ENCODE data around the gene CDK14. TPM values are rescaled to one million over a fixed set of nuclear protein-coding genes. Genes with fewer than 3 reads are reported as not detected.

CDK14 gene
- total RNA-seq, 1 donor, result 11.1 TPM

- Histone ChIP-seq H3K27me3 (ENCODE audit: insufficient read depth, low read length) (no peaks in the 10 kb centered on the region), H3K9me3 (ENCODE audit: low read depth, low read length) (no peaks in the 10 kb centered on the region), H3K4me3 (ENCODE audit: low read length) (no peak overlapping the region), H3K4me1 (ENCODE audit: insufficient read depth, low read length) (no peaks in the 10 kb centered on the region)
Measured at GRCh38 chr7:90839727-90840291, 243.7 kb downstream of the CDK14 start.

GRCh38 chr7:90841759-90842429, 245.8 kb downstream of the CDK14 start:
- Histone ChIP-seq H3K9me3 (ENCODE audit: low read depth, low read length) (no peaks in the 10 kb centered on the region), H3K27me3 (ENCODE audit: insufficient read depth, low read length) (no peaks in the 10 kb centered on the region), H3K4me3 (ENCODE audit: low read length) (no peak overlapping the region), H3K4me1 (ENCODE audit: insufficient read depth, low read length) (no peaks in the 10 kb centered on the region)

- Histone ChIP-seq H3K9me3 (ENCODE audit: low read depth, low read length) (no peaks in the 10 kb centered on the region), H3K4me3 (ENCODE audit: low read length) (no peak overlapping the region), H3K27me3 (ENCODE audit: insufficient read depth, low read length) (no peaks in the 10 kb centered on the region), H3K4me1 (ENCODE audit: insufficient read depth, low read length) (no peaks in the 10 kb centered on the region)
Measured at GRCh38 chr7:90842430-90842788, 246.3 kb downstream of the CDK14 start.

GRCh38 chr7:90843472-90843871, 247.4 kb downstream of the CDK14 start:
- Histone ChIP-seq H3K4me3 (ENCODE audit: low read length) (no peak overlapping the region), H3K4me1 (ENCODE audit: insufficient read depth, low read length) (no peaks in the 10 kb centered on the region), H3K9me3 (ENCODE audit: low read depth, low read length) (no peaks in the 10 kb centered on the region), H3K27me3 (ENCODE audit: insufficient read depth, low read length) (no peaks in the 10 kb centered on the region)

GRCh38 chr7:90844421-90844820, 248.3 kb downstream of the CDK14 start:
- Histone ChIP-seq H3K9me3 (ENCODE audit: low read depth, low read length) (no peaks in the 10 kb centered on the region), H3K27me3 (ENCODE audit: insufficient read depth, low read length) (no peaks in the 10 kb centered on the region), H3K4me1 (ENCODE audit: insufficient read depth, low read length) (no peaks in the 10 kb centered on the region), H3K4me3 (ENCODE audit: low read length) (no peak overlapping the region)

- no peaks in the 10 kb centered on the region for H3K27me3 ChIP-seq (ENCODE audit: insufficient read depth, low read length)
- H3K4me1 ChIP-seq (ENCODE audit: insufficient read depth, low read length), result no peaks in the 10 kb centered on the region
- H3K4me3 ChIP-seq (ENCODE audit: low read length), result no peak overlapping the region
- no peaks in the 10 kb centered on the region for H3K9me3 ChIP-seq (ENCODE audit: low read depth, low read length)
Measured at GRCh38 chr7:90846192-90846591, 250.1 kb downstream of the CDK14 start.

- no peak overlapping the region for H3K4me3 ChIP-seq (ENCODE audit: low read length)
- H3K4me1 ChIP-seq (ENCODE audit: insufficient read depth, low read length), result no peaks in the 10 kb centered on the region
- no peaks in the 10 kb centered on the region for H3K9me3 ChIP-seq (ENCODE audit: low read depth, low read length)
- no peaks in the 10 kb centered on the region for H3K27me3 ChIP-seq (ENCODE audit: insufficient read depth, low read length)
Measured at GRCh38 chr7:90850066-90850465, 253.9 kb downstream of the CDK14 start.

- Histone ChIP-seq H3K27me3 (ENCODE audit: insufficient read depth, low read length) (no peaks in the 10 kb centered on the region), H3K4me1 (ENCODE audit: insufficient read depth, low read length) (no peaks in the 10 kb centered on the region), H3K4me3 (ENCODE audit: low read length) (no peak overlapping the region), H3K9me3 (ENCODE audit: low read depth, low read length) (no peaks in the 10 kb centered on the region)
Measured at GRCh38 chr7:90850471-90850870, 254.3 kb downstream of the CDK14 start.

- Histone ChIP-seq H3K4me1 (ENCODE audit: insufficient read depth, low read length) (no peaks in the 10 kb centered on the region), H3K9me3 (ENCODE audit: low read depth, low read length) (no peaks in the 10 kb centered on the region), H3K4me3 (ENCODE audit: low read length) (no peak overlapping the region), H3K27me3 (ENCODE audit: insufficient read depth, low read length) (no peaks in the 10 kb centered on the region)
Measured at GRCh38 chr7:90853205-90853604, 257.1 kb downstream of the CDK14 start.

GRCh38 chr7:90856351-90857070, 260.4 kb downstream of the CDK14 start:
- Histone ChIP-seq H3K4me3 (ENCODE audit: low read length) (no peak overlapping the region), H3K27me3 (ENCODE audit: insufficient read depth, low read length) (no peaks in the 10 kb centered on the region), H3K4me1 (ENCODE audit: insufficient read depth, low read length) (no peaks in the 10 kb centered on the region), H3K9me3 (ENCODE audit: low read depth, low read length) (no peaks in the 10 kb centered on the region)

GRCh38 chr7:90857603-90858002, 261.5 kb downstream of the CDK14 start:
- Histone ChIP-seq H3K4me1 (ENCODE audit: insufficient read depth, low read length) (no peaks in the 10 kb centered on the region), H3K27me3 (ENCODE audit: insufficient read depth, low read length) (no peaks in the 10 kb centered on the region), H3K9me3 (ENCODE audit: low read depth, low read length) (no peaks in the 10 kb centered on the region), H3K4me3 (ENCODE audit: low read length) (no peak overlapping the region)

- H3K4me1 ChIP-seq (ENCODE audit: insufficient read depth, low read length), result no peaks in the 10 kb centered on the region
- H3K4me3 ChIP-seq (ENCODE audit: low read length), result no peak overlapping the region
- H3K27me3 ChIP-seq (ENCODE audit: insufficient read depth, low read length), result no peaks in the 10 kb centered on the region
- H3K9me3 ChIP-seq (ENCODE audit: low read depth, low read length), result no peaks in the 10 kb centered on the region
Measured at GRCh38 chr7:90858546-90858945, 262.4 kb downstream of the CDK14 start.

GRCh38 chr7:90859521-90859920, 263.4 kb downstream of the CDK14 start:
- no peaks in the 10 kb centered on the region for H3K9me3 ChIP-seq (ENCODE audit: low read depth, low read length)

GRCh38 chr7:90864088-90864487, 268.0 kb downstream of the CDK14 start:
- Histone ChIP-seq H3K4me3 (ENCODE audit: low read length) (no peak overlapping the region), H3K9me3 (ENCODE audit: low read depth, low read length) (no peaks in the 10 kb centered on the region), H3K4me1 (ENCODE audit: insufficient read depth, low read length) (no peaks in the 10 kb centered on the region), H3K27me3 (ENCODE audit: insufficient read depth, low read length) (no peaks in the 10 kb centered on the region)

More at GRCh38 chr7:90859521-90859920, 263.4 kb downstream of the CDK14 start:
- no peak overlapping the region for H3K4me3 ChIP-seq (ENCODE audit: low read length)
- no peaks in the 10 kb centered on the region for H3K27me3 ChIP-seq (ENCODE audit: insufficient read depth, low read length)
- H3K4me1 ChIP-seq (ENCODE audit: insufficient read depth, low read length), result no peaks in the 10 kb centered on the region

- no peaks in the 10 kb centered on the region for H3K9me3 ChIP-seq (ENCODE audit: low read depth, low read length)
- no peaks in the 10 kb centered on the region for H3K27me3 ChIP-seq (ENCODE audit: insufficient read depth, low read length)
- H3K4me3 ChIP-seq (ENCODE audit: low read length), result no peak overlapping the region
- H3K4me1 ChIP-seq (ENCODE audit: insufficient read depth, low read length), result no peaks in the 10 kb centered on the region
Measured at GRCh38 chr7:90869335-90869734, 273.2 kb downstream of the CDK14 start.

- no peaks in the 10 kb centered on the region for H3K9me3 ChIP-seq (ENCODE audit: low read depth, low read length)
Measured at GRCh38 chr7:90876701-90877100, 280.6 kb downstream of the CDK14 start.

More at GRCh38 chr7:90876701-90877100, 280.6 kb downstream of the CDK14 start:
- Histone ChIP-seq H3K27me3 (ENCODE audit: insufficient read depth, low read length) (no peaks in the 10 kb centered on the region), H3K4me1 (ENCODE audit: insufficient read depth, low read length) (no peaks in the 10 kb centered on the region), H3K4me3 (ENCODE audit: low read length) (no peak overlapping the region)

Data from mononuclear cell (primary cell).